GM18867 (cell line): ENCODE measurements around the gene RPL13A.
"Not testable (repeated sequence)": the region's sequence is repeated elsewhere in the genome, so short reads cannot be mapped to it uniquely, and the experiment has no call there.

Source experiments
- ATAC-seq: cut with Tn5 transposase; IDR thresholded peaks from one replicate; pipeline ENCODE4 v1.9.1; 2021; ENCODE audit warnings: mild to moderate bottlenecking, moderate library complexity; ENCODE audit not compliant: unreplicated experiment

The RPL13A gene

GRCh38 chr19:49455773-49456172 lies 31.6 kb upstream of the RPL13A start:
- no peak for ATAC-seq

- no peak for ATAC-seq
Measured at GRCh38 chr19:49456326-49456725, 31.1 kb upstream of the RPL13A start.

- ATAC-seq, result no peak
Measured at GRCh38 chr19:49458567-49458903, 28.9 kb upstream of the RPL13A start.

- ATAC-seq, result no peak
Measured at GRCh38 chr19:49459388-49459787, 28.0 kb upstream of the RPL13A start.

- not testable (repeated sequence) for ATAC-seq
Measured at GRCh38 chr19:49461130-49461529, 26.3 kb upstream of the RPL13A start.

- no peak for ATAC-seq
Measured at GRCh38 chr19:49461656-49462055, 25.8 kb upstream of the RPL13A start.

- ATAC-seq, result no peak
Measured at GRCh38 chr19:49462492-49462891, 24.9 kb upstream of the RPL13A start.

- no peak for ATAC-seq
Measured at GRCh38 chr19:49463960-49464740, 23.3 kb upstream of the RPL13A start.

GRCh38 chr19:49465371-49465770 lies 22.0 kb upstream of the RPL13A start:
- no peak for ATAC-seq

- no peak for ATAC-seq
Measured at GRCh38 chr19:49468199-49468598, 19.2 kb upstream of the RPL13A start.

GRCh38 chr19:49468746-49469447 lies 18.5 kb upstream of the RPL13A start:
- peak; percentile 53 for ATAC-seq

GRCh38 chr19:49469828-49470614 lies 17.4 kb upstream of the RPL13A start:
- ATAC-seq, result peak; percentile 43

- no peak for ATAC-seq
Measured at GRCh38 chr19:49470615-49470978, 16.8 kb upstream of the RPL13A start.

GRCh38 chr19:49472936-49473335 lies 14.5 kb upstream of the RPL13A start:
- ATAC-seq, result no peak

GRCh38 chr19:49473501-49473867 lies 13.9 kb upstream of the RPL13A start:
- not testable (repeated sequence) for ATAC-seq

GRCh38 chr19:49473868-49474541 lies 13.4 kb upstream of the RPL13A start, which contains the start of gene FLT3LG:
FLT3LG (plus strand) TSS chr19:49474215; CDS start chr19:49474640, 425 bp downstream.
- ATAC-seq, result peak; percentile 61

GRCh38 chr19:49474542-49474924 lies 12.9 kb upstream of the RPL13A start:
- ATAC-seq, result peak; percentile 2

GRCh38 chr19:49475191-49475917 lies 12.1 kb upstream of the RPL13A start:
- no peak for ATAC-seq

GRCh38 chr19:49475995-49476880 lies 11.2 kb upstream of the RPL13A start:
- ATAC-seq, result no peak
